M059J (cell line): ENCODE results near the gene MALRD1. TPM values are rescaled to one million over a fixed set of nuclear protein-coding genes. Genes with fewer than 3 reads are reported as not detected.
"Not testable (repeated sequence)": the region's sequence is repeated elsewhere in the genome, so short reads cannot be mapped to it uniquely, and the experiment has no call there.

Experiments
- DNase-seq: peaks from one replicate; pipeline ENCODE4 v3.0.0-alpha.2; 2012; ENCODE audit warnings: low read depth
- total RNA-seq: library from RNA; depleted of rRNA; stranded (reverse); fragments of >200 nt; shearing (Covaris generic); gene quantifications from 2 replicates; pipeline ENCODE4 v1.2.3, GENCODE V29; 2014

MALRD1 gene
- total RNA-seq, 1 experiment from 2014 or later, result not detected

DNA sequence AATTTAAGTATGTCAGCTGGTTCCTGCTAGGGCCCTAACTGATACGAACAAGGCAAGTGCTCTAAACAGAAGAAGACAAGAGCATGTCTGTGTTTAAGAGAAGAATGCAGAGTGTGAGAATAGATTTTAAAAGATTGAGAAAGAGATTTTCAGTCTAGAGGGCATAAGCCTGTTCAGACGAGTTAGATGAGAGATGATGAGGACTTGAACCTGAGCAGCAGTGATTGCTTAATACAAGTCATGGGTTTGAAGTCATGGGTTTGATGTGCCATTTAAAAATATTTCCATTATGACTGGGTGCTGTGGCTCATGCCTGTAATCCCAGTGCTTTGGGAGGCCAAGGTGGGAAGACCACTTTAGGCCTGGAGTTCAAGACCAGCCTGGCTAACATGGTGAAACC is 658.8 kb downstream of the MALRD1 start:
- DNase-seq, result no peak

- no peak for DNase-seq
Observed at GRCh38 chr10:19708031-19708430, 659.4 kb downstream of the MALRD1 start.

- no peak for DNase-seq
Observed at GRCh38 chr10:19710600-19710999, 662.0 kb downstream of the MALRD1 start.

DNA sequence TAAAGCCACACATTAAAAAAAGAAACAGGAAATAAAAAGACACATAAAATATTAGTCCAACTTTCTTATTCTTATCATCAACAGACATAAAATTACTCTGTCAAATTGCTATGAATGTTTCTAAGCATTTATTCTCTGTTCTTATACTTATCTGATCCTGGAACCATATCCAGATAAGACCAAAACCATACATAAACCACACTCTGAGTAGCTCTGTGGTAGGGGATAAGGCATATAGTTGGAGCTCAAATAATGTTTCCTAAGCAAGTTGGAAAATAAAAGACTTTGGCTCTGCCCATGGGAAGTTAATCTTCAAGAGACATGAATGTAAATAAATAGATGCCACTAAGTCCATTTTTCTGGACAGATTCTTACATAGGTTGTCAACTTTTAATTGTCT is 664.6 kb downstream of the MALRD1 start:
- DNase-seq, result no peak

GRCh38 chr10:19713800-19714525 is 665.4 kb downstream of the MALRD1 start:
- DNase-seq, result no peak

DNA sequence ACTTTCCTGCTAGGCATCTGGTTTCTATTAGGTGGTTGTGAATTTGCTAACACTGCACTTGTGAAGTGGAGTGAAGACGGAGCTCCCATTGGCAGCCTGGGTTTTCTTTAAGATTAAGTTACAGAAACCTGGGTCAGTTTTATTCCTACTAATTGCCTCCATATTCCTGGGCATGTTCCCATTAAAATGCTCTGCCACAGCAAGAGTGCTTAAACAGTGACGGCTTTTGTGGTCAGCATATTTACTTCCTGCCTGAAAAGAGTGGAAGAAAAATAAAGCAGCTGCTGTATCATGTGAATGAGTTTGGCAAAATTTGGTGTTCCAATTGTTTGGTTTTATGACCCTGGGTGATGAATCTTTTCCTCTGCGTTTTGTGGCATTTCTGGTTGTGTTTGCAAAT is 670.7 kb downstream of the MALRD1 start:
- DNase-seq, result peak; percentile 70

GRCh38 chr10:19724287-19724686 is 675.7 kb downstream of the MALRD1 start:
- DNase-seq, result no peak

GRCh38 chr10:19728376-19728775 is 679.8 kb downstream of the MALRD1 start:
- no peak for DNase-seq

DNA sequence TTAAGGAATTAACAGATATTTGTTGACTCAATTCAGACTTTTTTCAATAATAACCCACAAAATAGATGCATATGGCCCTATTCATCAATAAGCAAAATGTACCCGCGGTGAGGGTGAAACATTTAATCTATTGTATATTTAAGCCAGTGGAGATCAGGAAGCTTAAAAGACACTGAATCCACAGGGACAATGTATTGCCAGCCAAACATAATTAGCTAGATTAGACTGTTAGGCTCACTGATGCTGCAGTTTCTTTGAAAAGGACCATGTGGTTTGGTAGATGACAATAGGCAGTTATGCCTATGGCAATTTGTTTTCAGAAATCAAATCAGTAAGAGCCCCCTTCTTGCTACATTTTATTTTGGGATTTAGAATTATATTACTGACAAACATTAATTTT is 680.4 kb downstream of the MALRD1 start:
- DNase-seq, result no peak

DNA sequence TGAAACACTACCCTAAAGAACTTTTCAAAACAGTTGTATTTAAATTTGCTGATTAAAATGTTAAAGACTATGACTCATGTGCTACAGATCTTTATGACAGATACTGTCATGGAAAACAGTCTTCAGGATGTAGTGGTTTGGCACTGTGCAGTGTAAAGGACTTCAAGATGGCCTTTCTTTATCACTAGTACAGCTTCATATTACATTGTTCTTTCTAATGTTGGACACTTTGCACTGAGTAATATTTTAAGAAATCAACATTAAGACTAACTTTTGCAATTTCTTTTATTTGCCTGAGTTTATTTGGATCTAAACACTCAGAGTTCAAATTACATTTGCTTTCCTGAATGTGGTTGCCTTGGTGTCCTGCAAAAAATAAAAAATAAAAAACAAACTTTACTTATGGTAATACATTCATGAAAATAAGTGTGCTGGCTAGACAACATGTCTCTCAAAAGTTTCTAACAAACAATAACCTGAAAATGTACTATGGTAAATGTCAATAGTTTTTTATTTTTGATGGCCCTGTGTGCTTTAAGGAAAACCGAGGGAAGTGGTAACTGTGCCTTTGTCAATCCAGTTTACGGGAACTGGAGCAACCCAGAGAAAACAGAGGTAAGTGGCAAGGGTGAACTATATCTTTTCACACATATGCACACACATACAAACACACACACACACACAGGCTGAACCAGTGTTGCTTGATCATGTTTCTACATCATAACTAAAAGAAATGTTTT is 681.7 kb downstream of the MALRD1 start:
- peak; percentile 60 for DNase-seq

DNA sequence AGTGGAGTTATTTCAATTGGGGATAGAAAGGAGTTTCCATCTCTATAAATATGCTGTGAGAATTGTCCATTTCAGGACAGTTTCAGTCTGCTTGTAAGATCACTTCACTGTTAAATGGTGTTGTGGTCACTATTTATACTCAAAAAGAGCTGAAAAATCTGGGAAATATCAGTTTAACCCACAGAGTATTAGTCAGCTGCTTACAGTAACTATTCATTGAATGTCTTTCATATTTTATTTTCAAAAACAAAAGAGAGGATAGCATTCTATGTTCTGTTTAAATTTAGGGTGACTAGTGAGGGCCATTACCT is 682.3 kb downstream of the MALRD1 start:
- peak; percentile 2 for DNase-seq

DNA sequence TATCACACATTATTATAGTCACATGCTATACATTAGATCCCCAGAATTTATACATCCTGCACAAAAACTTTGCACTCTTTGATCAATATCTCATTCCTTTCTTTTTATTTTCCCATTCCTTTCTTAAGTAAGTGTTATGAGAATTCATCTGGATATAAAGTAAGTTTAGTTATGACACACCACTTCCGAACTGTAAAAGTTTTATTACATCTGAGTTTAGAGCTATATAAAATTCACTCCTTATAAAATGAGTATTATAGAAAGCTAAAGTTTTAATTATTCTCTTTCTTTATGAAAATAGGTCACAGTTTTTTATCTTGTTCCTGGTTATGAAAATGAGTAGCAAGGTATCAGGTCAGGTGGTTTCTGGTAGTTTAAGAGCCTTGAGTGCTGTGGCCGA is 683.0 kb downstream of the MALRD1 start:
- no peak for DNase-seq

GRCh38 chr10:19738440-19738839 is 689.8 kb downstream of the MALRD1 start:
- no peak for DNase-seq

GRCh38 chr10:19739232-19739631 is 690.6 kb downstream of the MALRD1 start:
- DNase-seq, result not testable (repeated sequence)

GRCh38 chr10:19742144-19742543 is 693.5 kb downstream of the MALRD1 start:
- not testable (repeated sequence) for DNase-seq

DNA sequence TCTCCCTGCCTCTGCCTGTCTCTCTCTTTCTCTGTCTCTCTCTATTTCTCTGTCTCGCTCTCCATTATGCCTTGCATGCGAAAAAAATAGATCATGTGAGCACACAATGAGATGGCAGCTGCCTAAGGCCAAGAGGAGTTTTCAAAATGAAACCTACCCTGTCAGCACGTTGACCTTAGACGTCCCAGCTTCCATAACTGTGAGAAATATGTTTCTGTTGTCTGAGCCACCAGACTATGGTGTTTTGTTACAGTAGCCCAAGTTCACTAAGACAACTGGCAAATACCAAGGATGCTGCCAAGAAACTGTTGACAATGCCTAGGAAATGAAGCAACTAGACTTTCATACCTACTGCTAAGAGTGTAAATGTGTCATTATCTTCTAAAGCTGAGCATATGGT is 697.1 kb downstream of the MALRD1 start:
- DNase-seq, result peak; percentile 22

- peak; percentile 67 for DNase-seq
Observed at GRCh38 chr10:19749185-19749729, 700.7 kb downstream of the MALRD1 start.

DNA sequence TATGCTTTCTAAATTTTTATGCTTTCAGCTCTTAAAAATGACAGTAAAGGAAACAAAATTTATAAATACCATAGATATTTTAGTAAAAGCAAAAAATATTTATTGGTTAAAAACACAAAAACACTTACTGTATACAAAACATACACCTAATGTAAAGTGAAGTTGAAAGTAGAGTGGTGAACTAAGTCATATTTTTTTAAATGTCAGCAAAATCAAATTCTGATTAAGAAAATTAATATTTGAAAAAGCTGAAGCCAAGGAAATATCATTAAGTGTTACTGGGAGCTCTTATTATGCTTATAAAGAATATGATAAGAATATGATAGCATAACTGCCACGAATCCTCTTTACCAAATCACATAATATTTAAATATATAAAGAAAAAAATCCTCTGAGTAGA is 702.4 kb downstream of the MALRD1 start:
- no peak for DNase-seq

DNA sequence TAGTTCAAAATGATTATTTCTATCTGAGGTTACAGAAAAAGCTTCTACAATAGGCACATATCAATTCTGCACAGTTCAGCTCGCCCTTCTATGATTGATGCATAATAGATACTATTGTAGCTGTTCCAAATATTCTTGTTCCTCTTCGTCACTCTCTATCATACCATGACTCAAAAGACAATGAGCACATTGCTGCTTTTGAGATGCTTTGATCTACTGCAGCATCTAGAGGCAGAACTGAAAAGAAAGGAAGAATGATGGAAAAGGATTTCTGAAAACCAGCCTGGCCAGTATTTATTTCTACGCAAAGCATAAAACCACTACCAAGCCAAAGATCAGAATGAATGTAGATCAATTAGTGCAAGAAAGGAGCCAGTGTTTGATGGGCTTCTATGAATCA is 708.3 kb downstream of the MALRD1 start:
- DNase-seq, result no peak

DNA sequence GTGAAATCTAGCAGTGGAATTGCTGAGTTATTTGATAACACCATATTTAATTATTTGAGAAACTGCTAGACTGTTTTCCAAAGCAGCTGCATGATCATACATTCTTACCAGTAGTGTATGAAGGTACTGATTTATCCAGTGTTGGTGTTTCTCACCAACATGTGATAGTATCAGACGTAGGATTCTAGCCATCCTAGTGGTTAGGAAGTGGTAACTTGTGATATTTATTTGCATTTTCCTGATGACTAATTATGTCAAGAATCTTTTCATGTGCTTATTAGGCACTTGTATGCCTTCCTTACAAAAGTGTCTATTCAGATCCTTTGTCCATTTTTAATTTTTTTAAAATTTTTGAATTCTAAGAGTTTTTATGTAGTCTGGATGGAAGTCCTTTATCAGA is 713.4 kb downstream of the MALRD1 start:
- peak; percentile 22 for DNase-seq

DNA sequence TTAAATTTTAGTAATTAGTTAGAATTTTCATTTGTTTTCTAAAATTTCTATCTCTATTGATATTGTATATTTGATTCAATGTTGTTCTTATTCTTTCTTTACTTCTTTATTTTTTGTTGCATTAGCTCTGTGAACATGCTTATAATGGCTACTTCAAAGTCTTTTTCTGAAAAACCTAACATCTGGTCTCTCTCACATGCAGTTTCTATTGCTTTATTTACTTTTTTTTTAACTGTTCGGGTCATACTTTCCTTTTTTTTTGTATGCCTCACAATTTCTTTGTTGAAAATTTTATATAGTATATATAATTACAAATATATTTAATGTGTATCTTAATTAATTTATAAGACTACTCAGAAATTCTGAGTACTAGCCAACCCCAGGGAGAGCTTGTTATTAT is 715.5 kb downstream of the MALRD1 start:
- no peak for DNase-seq

- DNase-seq, result no peak
Observed at GRCh38 chr10:19767876-19768275, 719.3 kb downstream of the MALRD1 start.

DNA sequence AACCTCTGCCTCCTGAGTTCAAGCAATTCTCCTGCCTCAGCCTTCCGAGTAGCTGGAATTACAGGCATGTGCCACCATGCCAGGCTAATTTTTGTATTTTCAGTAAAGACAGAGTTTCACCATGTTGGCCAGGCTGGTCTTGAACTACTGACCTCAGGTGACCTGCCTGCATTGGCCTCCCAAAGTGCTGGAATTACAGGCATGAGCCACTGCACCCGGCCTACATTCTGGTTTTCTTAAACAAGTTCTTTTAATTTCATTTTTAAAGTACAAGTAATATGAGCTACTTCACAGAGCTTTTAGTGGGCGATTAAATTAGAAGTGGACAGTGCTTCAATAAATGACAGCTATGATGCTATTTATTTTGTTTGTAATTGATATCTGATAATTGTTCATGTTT is 721.2 kb downstream of the MALRD1 start:
- DNase-seq, result not testable (repeated sequence)
